C4-2B (cell line): ENCODE results near the gene ADORA2A.

ENCODE experiments used
- ZFX ChIP-seq: fragments of 450-650 bp; IDR thresholded peaks from 2 replicates; pipeline ENCODE4 v1.6.1; 2017
- TF ChIP-seq, protein P1 (sequence below): fragments of 450-650 bp; conservative IDR thresholded peaks from 2 replicates; pipeline ENCODE4 v1.5.1; 2017; ENCODE audit warnings: mild to moderate bottlenecking

DNA sequence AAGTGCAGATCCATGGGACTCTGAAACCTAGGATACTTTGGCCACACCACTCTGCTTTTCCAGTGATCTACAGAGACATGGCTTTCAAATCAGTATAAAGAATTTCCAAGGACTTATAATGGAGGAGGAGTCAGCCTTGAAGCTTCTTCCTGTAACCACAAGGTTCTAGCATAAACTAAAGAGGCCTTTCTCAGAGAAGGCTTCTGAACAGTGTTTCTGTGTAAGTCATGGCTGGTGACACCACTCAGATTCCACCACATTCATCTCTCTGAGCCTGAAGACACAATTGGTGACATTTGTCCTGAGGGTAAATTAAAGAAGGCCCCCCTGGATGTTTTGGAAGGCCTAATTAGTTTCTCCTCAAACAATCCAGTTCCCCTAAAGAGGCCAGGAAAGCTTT, 29.0 kb upstream of the ADORA2A start:
- TF ChIP-seq, protein P1, sequence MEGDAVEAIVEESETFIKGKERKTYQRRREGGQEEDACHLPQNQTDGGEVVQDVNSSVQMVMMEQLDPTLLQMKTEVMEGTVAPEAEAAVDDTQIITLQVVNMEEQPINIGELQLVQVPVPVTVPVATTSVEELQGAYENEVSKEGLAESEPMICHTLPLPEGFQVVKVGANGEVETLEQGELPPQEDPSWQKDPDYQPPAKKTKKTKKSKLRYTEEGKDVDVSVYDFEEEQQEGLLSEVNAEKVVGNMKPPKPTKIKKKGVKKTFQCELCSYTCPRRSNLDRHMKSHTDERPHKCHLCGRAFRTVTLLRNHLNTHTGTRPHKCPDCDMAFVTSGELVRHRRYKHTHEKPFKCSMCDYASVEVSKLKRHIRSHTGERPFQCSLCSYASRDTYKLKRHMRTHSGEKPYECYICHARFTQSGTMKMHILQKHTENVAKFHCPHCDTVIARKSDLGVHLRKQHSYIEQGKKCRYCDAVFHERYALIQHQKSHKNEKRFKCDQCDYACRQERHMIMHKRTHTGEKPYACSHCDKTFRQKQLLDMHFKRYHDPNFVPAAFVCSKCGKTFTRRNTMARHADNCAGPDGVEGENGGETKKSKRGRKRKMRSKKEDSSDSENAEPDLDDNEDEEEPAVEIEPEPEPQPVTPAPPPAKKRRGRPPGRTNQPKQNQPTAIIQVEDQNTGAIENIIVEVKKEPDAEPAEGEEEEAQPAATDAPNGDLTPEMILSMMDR = no peak
- no peak for TF ChIP-seq ZFX
